Measurements from ENCODE around the gene ST7L. TPM values are rescaled to one million over a fixed set of nuclear protein-coding genes. Genes with fewer than 3 reads are reported as not detected.
"Not testable (repeated sequence)": the region's sequence is repeated elsewhere in the genome, so short reads cannot be mapped to it uniquely, and the experiment has no call there.

The ST7L gene
- total RNA-seq, 1 experiment from 2014 or later, result 31.5 TPM

DNA sequence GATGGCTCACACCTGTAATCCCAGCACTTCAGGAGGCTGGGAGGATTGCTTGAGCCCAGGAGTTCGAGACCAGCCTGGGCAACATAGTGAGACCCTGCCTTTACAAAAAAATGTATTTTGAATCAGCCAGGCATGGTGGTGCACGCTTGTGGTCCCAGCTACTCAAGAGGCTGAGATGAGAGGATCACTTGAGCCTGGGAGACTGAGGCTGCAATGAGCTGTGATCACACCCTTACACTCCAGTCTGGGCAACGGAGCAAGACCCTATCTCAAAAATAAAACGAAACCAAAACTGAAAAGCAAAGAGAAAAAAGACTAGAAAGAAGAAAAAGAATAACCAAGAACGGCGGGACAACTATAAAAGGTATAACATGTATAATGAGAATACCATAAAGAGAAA, 125.6 kb downstream of the ST7L start:
- DNase-seq (ENCODE audit: low read depth), result no peak

DNA sequence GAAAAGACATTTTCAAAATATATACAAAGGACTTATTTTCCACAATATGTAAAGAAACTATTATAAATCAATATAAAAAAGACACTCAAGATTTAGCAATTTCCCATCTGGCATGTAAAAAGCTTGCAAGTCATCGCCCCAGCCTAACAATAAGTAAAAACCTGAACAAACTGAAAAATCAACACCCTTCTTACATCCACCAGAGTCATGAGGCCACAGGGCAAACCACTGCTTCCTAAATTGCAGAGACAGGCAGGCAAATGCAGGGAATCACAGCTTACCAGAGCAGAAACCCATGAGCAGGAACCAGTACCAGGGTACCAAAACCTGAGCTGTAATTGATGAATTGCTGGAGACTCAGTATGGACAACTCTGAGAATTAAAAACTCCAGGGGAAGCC, 126.9 kb downstream of the ST7L start:
- no peak for DNase-seq (ENCODE audit: low read depth)

DNA sequence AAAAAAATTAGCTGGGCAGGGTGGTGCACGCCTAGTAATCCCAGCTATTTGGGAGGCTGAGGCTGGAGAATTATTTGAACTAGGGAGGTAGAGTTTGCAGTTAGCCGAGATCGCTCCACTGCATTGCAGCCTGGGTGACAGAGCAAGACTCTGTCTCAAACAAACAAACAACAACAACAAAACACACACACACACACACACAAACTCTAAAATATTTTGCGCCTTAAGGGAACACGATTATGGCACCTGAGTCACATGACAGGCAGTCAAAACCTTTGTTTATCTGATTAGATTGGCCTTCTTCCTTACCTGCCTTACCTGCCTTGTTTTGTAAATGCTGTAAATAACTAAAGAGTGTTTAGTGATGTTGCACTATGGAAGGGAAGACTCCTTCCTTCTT, 130.8 kb downstream of the ST7L start:
- DNase-seq (ENCODE audit: low read depth), result no peak

DNA sequence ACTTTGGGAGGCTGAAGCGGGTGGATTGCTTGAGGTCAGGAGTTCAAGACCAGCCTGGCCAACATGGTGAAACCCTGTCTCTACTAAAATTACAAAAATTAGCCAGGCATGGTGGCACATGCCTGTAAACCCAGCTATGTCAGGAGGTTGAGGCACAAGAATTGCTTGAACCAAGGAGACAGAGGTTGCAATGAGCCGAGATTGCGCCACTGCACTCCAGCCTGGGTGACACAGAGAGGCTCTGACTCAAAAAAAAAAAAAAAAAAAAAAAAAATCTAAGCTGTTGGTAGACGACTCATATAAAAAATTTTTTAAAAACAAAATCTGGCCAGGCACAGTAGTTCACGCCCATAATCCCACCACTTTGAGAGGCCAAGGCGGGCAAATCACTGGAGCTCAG, 131.3 kb downstream of the ST7L start:
- not testable (repeated sequence) for DNase-seq (ENCODE audit: low read depth)

DNA sequence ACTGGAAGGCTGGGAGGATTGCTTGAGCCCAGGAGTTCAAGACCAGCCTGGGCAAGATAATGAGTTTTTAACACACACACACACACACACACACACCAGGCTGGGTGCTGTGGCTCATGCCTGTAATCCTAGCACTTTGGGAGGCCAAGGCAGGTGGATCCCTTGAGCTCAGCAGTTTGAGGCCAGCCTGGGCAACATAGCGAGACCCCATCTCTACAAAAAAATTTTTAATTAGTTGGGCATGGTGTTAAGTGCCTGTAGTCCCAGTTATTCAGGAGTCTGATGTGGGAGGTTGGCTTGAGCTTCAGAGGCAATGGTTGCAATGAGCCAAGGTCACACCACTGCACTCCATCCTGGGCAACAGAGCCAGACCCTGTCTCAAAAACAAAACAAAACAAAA, 132.9 kb downstream of the ST7L start:
- not testable (repeated sequence) for DNase-seq (ENCODE audit: low read depth)

DNA sequence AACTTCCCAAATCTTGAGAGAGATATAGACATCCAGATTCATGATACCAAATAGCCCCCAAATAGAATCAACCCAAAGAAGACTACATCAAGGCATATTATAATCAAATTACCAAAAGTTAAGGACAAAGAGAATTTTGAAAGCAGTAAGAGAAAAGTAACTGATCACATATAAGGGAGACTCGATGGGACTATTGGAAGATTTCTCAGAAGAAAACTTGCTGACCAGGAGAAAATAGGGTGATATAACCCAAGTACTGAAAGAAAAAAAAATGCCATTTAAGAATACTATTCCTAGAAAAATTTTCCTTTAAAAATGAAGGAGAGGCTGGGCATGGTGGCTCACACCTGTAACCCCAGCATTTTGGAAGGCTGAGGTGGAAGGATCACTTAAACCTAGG, 140.6 kb downstream of the ST7L start:
- DNase-seq (ENCODE audit: low read depth), result no peak

DNA sequence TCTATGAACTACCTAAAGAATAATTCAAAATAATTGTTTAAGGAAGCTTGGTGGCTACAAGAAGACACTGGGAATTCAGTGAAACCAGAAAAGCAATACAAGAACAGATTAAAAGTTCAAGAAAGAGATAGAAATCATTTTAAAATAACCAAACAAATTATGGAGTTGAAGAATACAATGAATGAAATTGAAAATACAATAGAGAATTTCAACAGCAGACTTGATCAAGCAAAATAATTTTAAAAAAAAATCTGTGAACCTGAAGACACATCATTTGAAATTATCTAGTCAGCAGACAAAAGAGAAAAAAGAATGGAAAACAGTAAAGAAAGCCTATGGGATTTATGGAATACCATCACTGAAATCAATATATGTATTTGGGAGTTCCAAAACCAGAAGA, 141.4 kb downstream of the ST7L start:
- DNase-seq (ENCODE audit: low read depth), result no peak

Other genes starting within 250 kb of the ST7L start
- 9.3 and 11.1 TPM in 2 replicates for gene CTTNBP2NL, start 222.9 kb downstream of the ST7L start, total RNA-seq (2014; rRNA removed; shearing (Covaris generic))
- 0.12 and 0.40 TPM in 2 replicates for gene WNT2B, start 110.2 kb downstream of the ST7L start, total RNA-seq (2014; rRNA removed; shearing (Covaris generic))
- 322 and 342 TPM in 2 replicates for gene CAPZA1, start 691 bp upstream of the ST7L start, total RNA-seq (2014; rRNA removed; shearing (Covaris generic))
- 57.2 and 59.9 TPM in 2 replicates for gene MOV10, start 55.5 kb upstream of the ST7L start, total RNA-seq (2014; rRNA removed; shearing (Covaris generic))
- 443 and 466 TPM in 2 replicates for gene RHOC, start 88.0 kb upstream of the ST7L start, total RNA-seq (2014; rRNA removed; shearing (Covaris generic))
- gene PPM1J, start 96.2 kb upstream of the ST7L start, total RNA-seq (2014; rRNA removed; shearing (Covaris generic)), result 0.06 TPM in 1 of 2 replicates, not detected in the other

Measured in Daoy (cell line).